Measurements from ENCODE around the gene GINS1.
"Not testable (repeated sequence)": the region's sequence is repeated elsewhere in the genome, so short reads cannot be mapped to it uniquely, and the experiment has no call there.

Gene GINS1

GRCh38 chr20:25469558-25469957, 62.1 kb downstream of the GINS1 start:
- DNase-seq (ENCODE audit: low read depth): no peak
- no peak for TF ChIP-seq CTCF (conservative IDR thresholded peaks at IDR 0.05; ENCODE audit: low read depth, low read length)
- no peak overlapping the region for H3K4me3 ChIP-seq (ENCODE audit: low read depth, low read length)

- H3K4me3 ChIP-seq (ENCODE audit: low read depth, low read length): no peak overlapping the region
- DNase-seq (ENCODE audit: low read depth): peak; percentile 61
- TF ChIP-seq CTCF (conservative IDR thresholded peaks at IDR 0.05; ENCODE audit: low read depth, low read length): peak; percentile 69
Observed at GRCh38 chr20:25470045-25470444, 62.6 kb downstream of the GINS1 start.

- H3K4me3 ChIP-seq (ENCODE audit: low read depth, low read length): no peak overlapping the region
- no peak for DNase-seq (ENCODE audit: low read depth)
- TF ChIP-seq CTCF (conservative IDR thresholded peaks at IDR 0.05; ENCODE audit: low read depth, low read length): no peak
Observed at GRCh38 chr20:25471020-25471419, 63.5 kb downstream of the GINS1 start.

- DNase-seq (ENCODE audit: low read depth); H3K4me3 ChIP-seq (ENCODE audit: low read depth, low read length): not testable (repeated sequence)
Observed at GRCh38 chr20:25473297-25473696, 65.8 kb downstream of the GINS1 start.

GRCh38 chr20:25476106-25477013, 68.9 kb downstream of the GINS1 start:
- H3K4me3 ChIP-seq (ENCODE audit: low read depth, low read length): no peak overlapping the region
- DNase-seq (ENCODE audit: low read depth): no peak
- TF ChIP-seq CTCF (conservative IDR thresholded peaks at IDR 0.05; ENCODE audit: low read depth, low read length): no peak

GRCh38 chr20:25477014-25477882, 69.8 kb downstream of the GINS1 start:
- no peak for TF ChIP-seq CTCF (conservative IDR thresholded peaks at IDR 0.05; ENCODE audit: low read depth, low read length)
- no peak for DNase-seq (ENCODE audit: low read depth)
- H3K4me3 ChIP-seq (ENCODE audit: low read depth, low read length): no peak overlapping the region

- H3K4me3 ChIP-seq (ENCODE audit: low read depth, low read length): no peak overlapping the region
- no peak for DNase-seq (ENCODE audit: low read depth)
- no peak for TF ChIP-seq CTCF (conservative IDR thresholded peaks at IDR 0.05; ENCODE audit: low read depth, low read length)
Observed at GRCh38 chr20:25478889-25479568, 71.6 kb downstream of the GINS1 start.
